22Rv1 (cell line): ENCODE data around the gene DNMT3A.

Experiments used
- CTCF ChIP-seq: fragments of 450-650 bp; IDR thresholded peaks from 2 replicates; pipeline ENCODE4 v1.5.1; 2017; ENCODE audit warnings: mild to moderate bottlenecking
- ZFX ChIP-seq: fragments of 450-650 bp; IDR thresholded peaks from 2 replicates; pipeline ENCODE4 v1.6.1; 2017; ENCODE audit warnings: antibody characterized with exemption, borderline replicate concordance

GRCh38 chr2:25349397-25349796 is 7.7 kb upstream of the DNMT3A start:
- TF ChIP-seq CTCF (no peak), ZFX (no peak)
